Measurements from ENCODE around the gene PLXNA4.

DNA sequence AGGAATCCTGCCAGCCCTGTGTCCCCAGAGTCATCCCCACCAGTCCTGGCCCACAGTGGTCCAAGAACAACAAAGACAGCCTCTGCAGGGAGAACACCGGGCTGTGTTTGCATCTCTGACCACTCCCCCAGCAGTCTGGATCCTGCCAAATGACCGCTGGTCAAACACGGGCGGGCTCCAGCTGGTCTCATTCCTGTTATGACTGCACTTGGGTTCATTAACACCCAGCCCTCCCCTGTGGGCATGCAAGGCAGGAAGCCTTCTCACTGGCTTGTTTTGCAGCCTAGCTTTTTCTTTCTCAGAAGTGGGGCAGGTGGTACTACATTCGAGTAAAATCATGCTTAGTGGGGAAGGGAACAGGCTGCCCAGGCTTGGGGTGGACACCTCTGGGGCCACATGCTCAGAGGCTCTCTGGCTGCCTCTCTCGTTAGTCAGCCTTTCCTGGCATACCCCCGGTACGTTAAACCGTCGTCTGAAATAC, 190.0 kb downstream of the PLXNA4 start:
- TF ChIP-seq EZH2 (IDR thresholded peaks at IDR 0.05; ENCODE audit: borderline replicate concordance, insufficient read depth, low read depth, low read length, poor library complexity, severe bottlenecking), result no peak
- TF ChIP-seq, protein P1, sequence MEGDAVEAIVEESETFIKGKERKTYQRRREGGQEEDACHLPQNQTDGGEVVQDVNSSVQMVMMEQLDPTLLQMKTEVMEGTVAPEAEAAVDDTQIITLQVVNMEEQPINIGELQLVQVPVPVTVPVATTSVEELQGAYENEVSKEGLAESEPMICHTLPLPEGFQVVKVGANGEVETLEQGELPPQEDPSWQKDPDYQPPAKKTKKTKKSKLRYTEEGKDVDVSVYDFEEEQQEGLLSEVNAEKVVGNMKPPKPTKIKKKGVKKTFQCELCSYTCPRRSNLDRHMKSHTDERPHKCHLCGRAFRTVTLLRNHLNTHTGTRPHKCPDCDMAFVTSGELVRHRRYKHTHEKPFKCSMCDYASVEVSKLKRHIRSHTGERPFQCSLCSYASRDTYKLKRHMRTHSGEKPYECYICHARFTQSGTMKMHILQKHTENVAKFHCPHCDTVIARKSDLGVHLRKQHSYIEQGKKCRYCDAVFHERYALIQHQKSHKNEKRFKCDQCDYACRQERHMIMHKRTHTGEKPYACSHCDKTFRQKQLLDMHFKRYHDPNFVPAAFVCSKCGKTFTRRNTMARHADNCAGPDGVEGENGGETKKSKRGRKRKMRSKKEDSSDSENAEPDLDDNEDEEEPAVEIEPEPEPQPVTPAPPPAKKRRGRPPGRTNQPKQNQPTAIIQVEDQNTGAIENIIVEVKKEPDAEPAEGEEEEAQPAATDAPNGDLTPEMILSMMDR (IDR thresholded peaks at IDR 0.05), result no peak

Data from B cell (primary cell).